Mesodermal cell (in vitro differentiated cells): ENCODE measurements around the gene PLXNA3.
A peak's percentile ranks its signal among the peaks of the same experiment; 100 is the strongest.

Experiments
- H3K27ac ChIP-seq: 2 replicates; pipeline ENCODE4 v1.7.0; 2013; ENCODE audit warnings: mild to moderate bottlenecking, low read depth, low read length, moderate library complexity; ENCODE audit not compliant: severe bottlenecking
- H3K36me3 ChIP-seq: 2 replicates; pipeline ENCODE4 v1.7.1; 2013; ENCODE audit warnings: mild to moderate bottlenecking, low read length, moderate library complexity; ENCODE audit not compliant: control insufficient read depth, insufficient read depth
- H3K4me1 ChIP-seq: one replicate; pipeline ENCODE4 v1.7.1; 2013; ENCODE audit warnings: mild to moderate bottlenecking, low read length; ENCODE audit not compliant: insufficient read depth, control insufficient read depth, poor library complexity, severe bottlenecking
- H3K4me3 ChIP-seq: 2 replicates; pipeline ENCODE4 v1.7.0; 2013; ENCODE audit warnings: low read length, control low read depth, mild to moderate bottlenecking; ENCODE audit not compliant: insufficient read depth, poor library complexity, severe bottlenecking; ENCODE audit errors: extremely low read depth
- H3K9me3 ChIP-seq: 2 replicates; pipeline ENCODE4 v1.7.1; 2013; ENCODE audit warnings: mild to moderate bottlenecking, low read length, moderate library complexity; ENCODE audit not compliant: control insufficient read depth
- WGBS, 2 experiments: methylation state at CpG; one replicate each; pipeline ENCODE4 v1.1.5; 2013; ENCODE audit warnings: missing lambda C conversion rate in 2 of 2; ENCODE audit not compliant: insufficient coverage in 2 of 2; 5-methylcytosine and 5-hydroxymethylcytosine counted together

Gene PLXNA3

GRCh38 chrX:154469880-154470279 is 11.8 kb downstream of the PLXNA3 start:
- Histone ChIP-seq H3K9me3 (no peaks in the 10 kb centered on the region), H3K4me3 (no peak overlapping the region), H3K27ac (no peak overlapping the region), H3K36me3 (peaks cover 33% of the 10 kb centered on the region), H3K4me1 (no peaks in the 10 kb centered on the region)
- 97 to 100% methylated on average over 12 to 14 of the region's 18 CpGs for WGBS, 2 experiments

- 94 to 97% methylated on average over 11 to 12 of the region's 14 CpGs for WGBS, 2 experiments
- H3K36me3 ChIP-seq, result peaks cover 32% of the 10 kb centered on the region
These were observed 12.4 kb downstream of the PLXNA3 start for GRCh38 chrX:154470434-154470833.

GRCh38 chrX:154470914-154471568 is 13.0 kb downstream of the PLXNA3 start:
- Histone ChIP-seq H3K36me3 (peaks cover 32% of the 10 kb centered on the region), H3K27ac (no peak overlapping the region), H3K9me3 (no peaks in the 10 kb centered on the region), H3K4me3 (no peak overlapping the region), H3K4me1 (no peaks in the 10 kb centered on the region)
- 95 to 99% methylated on average over 14 to 16 of the region's 23 CpGs for WGBS, 2 experiments

More at GRCh38 chrX:154470434-154470833, 12.4 kb downstream of the PLXNA3 start:
- Histone ChIP-seq H3K4me3 (no peak overlapping the region), H3K27ac (no peak overlapping the region), H3K9me3 (no peaks in the 10 kb centered on the region), H3K4me1 (no peaks in the 10 kb centered on the region)

GRCh38 chrX:154471839-154472684 is 14.0 kb downstream of the PLXNA3 start:
- no peaks in the 10 kb centered on the region for H3K9me3 ChIP-seq
- no peaks in the 10 kb centered on the region for H3K4me1 ChIP-seq
- H3K36me3 ChIP-seq, result peaks cover 29% of the 10 kb centered on the region
- H3K27ac ChIP-seq, result no peak overlapping the region
- no peak overlapping the region for H3K4me3 ChIP-seq
- WGBS, 2 experiments, result 83 to 88% methylated on average over 1 of the region's 23 CpGs

- Histone ChIP-seq H3K9me3 (no peaks in the 10 kb centered on the region), H3K27ac (no peak overlapping the region), H3K4me1 (no peaks in the 10 kb centered on the region), H3K36me3 (peaks cover 29% of the 10 kb centered on the region), H3K4me3 (no peak overlapping the region)
- WGBS, 2 experiments, result 91 to 93% methylated on average over 16 to 17 of the region's 28 CpGs
These were observed 14.9 kb downstream of the PLXNA3 start for GRCh38 chrX:154472685-154473632.

GRCh38 chrX:154473683-154474082 is 15.6 kb downstream of the PLXNA3 start:
- no peaks in the 10 kb centered on the region for H3K9me3 ChIP-seq
- peaks cover 22% of the 10 kb centered on the region for H3K36me3 ChIP-seq
- H3K27ac ChIP-seq, result no peak overlapping the region
- no peaks in the 10 kb centered on the region for H3K4me1 ChIP-seq
- H3K4me3 ChIP-seq, result no peak overlapping the region
- WGBS, 2 experiments, result 80% methylated on average over 1 of the region's 7 CpGs; no CpG with 5 or more reads in 1 of the 2 experiments

GRCh38 chrX:154476821-154477220 is 18.7 kb downstream of the PLXNA3 start:
- Histone ChIP-seq H3K4me3 (no peak overlapping the region), H3K27ac (no peak overlapping the region), H3K9me3 (no peaks in the 10 kb centered on the region), H3K36me3 (peaks cover 5% of the 10 kb centered on the region), H3K4me1 (no peaks in the 10 kb centered on the region)
- 90 to 92% methylated on average over 2 to 4 of the region's 8 CpGs for WGBS, 2 experiments

- Histone ChIP-seq H3K4me1 (no peaks in the 10 kb centered on the region), H3K36me3 (no peaks in the 10 kb centered on the region), H3K4me3 (peak overlapping the region; percentile 44), H3K27ac (peak overlapping the region; percentile 10), H3K9me3 (no peaks in the 10 kb centered on the region)
- WGBS, 2 experiments, result 70 to 88% methylated on average over 10 of the region's 24 CpGs
These were observed 19.9 kb downstream of the PLXNA3 start for GRCh38 chrX:154477891-154478477.

- WGBS, 2 experiments, result 9 to 12% methylated on average over 25 to 58 of the region's 85 CpGs
These were observed 20.9 kb downstream of the PLXNA3 start, which contains the start of gene LAGE3 for GRCh38 chrX:154478728-154479622. LAGE3 (minus strand) TSS chrX:154479281; CDS start chrX:154478915, 366 bp downstream.

More at GRCh38 chrX:154478728-154479622, 20.9 kb downstream of the PLXNA3 start, which contains the start of gene LAGE3:
- no peaks in the 10 kb centered on the region for H3K4me1 ChIP-seq
- H3K4me3 ChIP-seq, result peak within 1 kb of the TSS; percentile 44
- H3K9me3 ChIP-seq, result no peaks in the 10 kb centered on the region
- H3K36me3 ChIP-seq, result peaks cover 3% of the 10 kb centered on the region
- peak within 1 kb of the TSS; percentile 10 for H3K27ac ChIP-seq
